ENCODE measurements around the gene CETN2. TPM values are rescaled to one million over a fixed set of nuclear protein-coding genes. Genes with fewer than 3 reads are reported as not detected.

The CETN2 gene
- total RNA-seq, 1 experiment from 2014 or later, result 63.3 TPM

GRCh38 chrX:152869972-152870371 lies 39.4 kb upstream of the CETN2 start:
- intact Hi-C loops (cut with micrococcal nuclease; ENCODE audit: unreplicated experiment) (no loop called here), in situ Hi-C loops (cut with HindIII; ENCODE audit: low pct_unique_long_range_greater_than_20kb, low sequenced_read_pairs) (no loop called here)
- H3K27ac ChIP-seq (ENCODE audit: low read length), result no peak overlapping the region
- no peak for DNase-seq (ENCODE audit: low read depth, low spot score)
- no TSS peak for BruUV-seq (replicated peaks)
- ChIA-PET POLR2A (no interaction called here), CTCF (no interaction called here)
- no peak for TF ChIP-seq POLR2AphosphoS5 (IDR thresholded peaks at IDR 0.05; ENCODE audit: low read depth, low read length)
- TF ChIP-seq TCF7L2 (IDR thresholded peaks at IDR 0.05; ENCODE audit: low read depth, low read length), result no peak
- TF ChIP-seq SIN3A (IDR thresholded peaks at IDR 0.05; ENCODE audit: borderline replicate concordance, insufficient read depth, low read depth, low read length), result no peak
- no peaks in the 10 kb centered on the region for H3K27me3 ChIP-seq (ENCODE audit: control insufficient read depth, insufficient read depth, low read length)
- H3K9me3 ChIP-seq (ENCODE audit: control insufficient read depth, insufficient read depth, low read depth, low read length), result no peaks in the 10 kb centered on the region
- no peak for ATAC-seq
- no peaks in the 10 kb centered on the region; the same call in 1 of the 2 replicates for H3K36me3 ChIP-seq (ENCODE audit: control insufficient read depth, insufficient read depth, low read length)
- no peak overlapping the region for H3K4me3 ChIP-seq (ENCODE audit: low read depth in 2 of 2, low read length in 2 of 2)
- no peaks in the 10 kb centered on the region for H3K4me1 ChIP-seq (ENCODE audit: control insufficient read depth, insufficient read depth, low read length)

- POLR2A ChIA-PET, result no interaction called here
Observed at GRCh38 chrX:152866386-152866785, 35.8 kb upstream of the CETN2 start.

More at GRCh38 chrX:152866386-152866785, 35.8 kb upstream of the CETN2 start:
- intact Hi-C loops (cut with micrococcal nuclease; ENCODE audit: unreplicated experiment) (no loop called here), in situ Hi-C loops (cut with HindIII; ENCODE audit: low pct_unique_long_range_greater_than_20kb, low sequenced_read_pairs) (no loop called here)
- TF ChIP-seq SIN3A (IDR thresholded peaks at IDR 0.05; ENCODE audit: borderline replicate concordance, insufficient read depth, low read depth, low read length) (no peak), TCF7L2 (IDR thresholded peaks at IDR 0.05; ENCODE audit: low read depth, low read length) (no peak), REST (IDR thresholded peaks at IDR 0.05; ENCODE audit: insufficient read depth in 1 of 2, low read depth in 2 of 2, low read length in 1 of 2) (no peak), CTCF (IDR thresholded peaks at IDR 0.05) (no peak), POLR2AphosphoS5 (IDR thresholded peaks at IDR 0.05; ENCODE audit: low read depth, low read length) (no peak)
- H3K36me3 ChIP-seq (ENCODE audit: control insufficient read depth, insufficient read depth, low read length), result no peaks in the 10 kb centered on the region; the same call in 1 of the 2 replicates
- no peaks in the 10 kb centered on the region for H3K27me3 ChIP-seq (ENCODE audit: control insufficient read depth, insufficient read depth, low read length)
- no TSS peak for BruUV-seq (replicated peaks)
- no peaks in the 10 kb centered on the region for H3K4me1 ChIP-seq (ENCODE audit: control insufficient read depth, insufficient read depth, low read length)
- H3K9me3 ChIP-seq (ENCODE audit: control insufficient read depth, insufficient read depth, low read depth, low read length), result no peaks in the 10 kb centered on the region
- no peak overlapping the region for H3K27ac ChIP-seq (ENCODE audit: low read length)
- ATAC-seq (no peak), DNase-seq (ENCODE audit: low read depth, low spot score) (no peak)
- CTCF ChIA-PET, result no interaction called here
- no peak overlapping the region for H3K4me3 ChIP-seq (ENCODE audit: low read depth in 2 of 2, low read length in 2 of 2)

Measured in Panc1 (cell line).